NCI-H2227 treated with DMSO at 0.1 percent for 48 hours (cell line): Measurements from ENCODE around the gene CNPY1.
"Not testable (repeated sequence)": the region's sequence is repeated elsewhere in the genome, so short reads cannot be mapped to it uniquely, and the experiment has no call there.

Experiments
- DNase-seq: peaks from one replicate; lab custom pipeline; 2025; lab: John Stamatoyannopoulos, UW

Gene CNPY1

DNA sequence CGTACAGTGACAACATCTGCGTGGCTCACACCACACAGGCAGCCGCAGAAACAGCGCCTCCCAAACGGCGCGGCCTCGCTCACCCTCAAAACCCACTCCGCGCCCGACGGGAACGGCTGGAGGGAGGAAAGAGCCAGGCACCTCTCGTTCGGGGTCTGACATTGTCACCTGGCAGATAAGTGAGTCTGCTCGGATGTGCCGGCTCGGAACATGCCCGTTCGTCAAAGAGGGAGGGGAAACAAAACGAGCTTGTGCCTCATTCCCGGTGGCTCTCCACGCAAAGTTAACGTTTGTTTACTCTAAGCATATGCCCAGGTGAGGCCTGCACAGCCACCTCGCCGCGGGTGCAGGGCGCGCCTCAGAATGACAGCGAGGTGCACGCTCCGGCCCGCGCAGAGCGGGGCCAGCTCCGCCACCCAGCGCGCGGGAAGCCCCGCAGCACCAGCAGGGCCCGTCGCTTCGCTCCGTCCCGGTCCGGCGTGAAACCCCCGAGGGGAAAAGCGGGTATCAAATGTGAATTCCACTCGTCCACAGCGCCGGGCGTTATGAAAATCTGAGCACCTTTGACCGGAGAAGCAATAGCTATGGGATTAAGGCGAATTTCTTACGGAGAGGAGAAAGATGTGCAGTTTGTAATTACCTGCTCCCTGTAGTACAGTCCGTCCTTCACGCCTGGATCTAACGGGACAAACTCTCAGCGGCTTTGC is 13.1 kb downstream of the CNPY1 start:
- DNase-seq = no peak

DNA sequence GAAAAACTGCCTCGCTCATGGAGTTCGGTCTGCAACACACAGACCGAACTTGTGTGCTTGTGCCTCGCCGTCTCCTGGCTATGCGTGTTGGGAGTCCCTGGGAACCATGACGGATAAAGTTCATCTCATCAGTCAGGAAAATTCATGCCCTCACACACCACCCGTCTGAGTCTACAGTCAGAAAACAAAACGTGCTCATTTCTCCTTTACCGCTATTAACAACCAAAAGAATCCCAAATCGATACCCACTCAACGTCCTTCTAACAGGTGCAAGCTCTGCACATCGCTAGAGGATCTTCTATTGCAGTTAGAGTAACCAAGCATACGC is 13.6 kb downstream of the CNPY1 start:
- no peak for DNase-seq

DNA sequence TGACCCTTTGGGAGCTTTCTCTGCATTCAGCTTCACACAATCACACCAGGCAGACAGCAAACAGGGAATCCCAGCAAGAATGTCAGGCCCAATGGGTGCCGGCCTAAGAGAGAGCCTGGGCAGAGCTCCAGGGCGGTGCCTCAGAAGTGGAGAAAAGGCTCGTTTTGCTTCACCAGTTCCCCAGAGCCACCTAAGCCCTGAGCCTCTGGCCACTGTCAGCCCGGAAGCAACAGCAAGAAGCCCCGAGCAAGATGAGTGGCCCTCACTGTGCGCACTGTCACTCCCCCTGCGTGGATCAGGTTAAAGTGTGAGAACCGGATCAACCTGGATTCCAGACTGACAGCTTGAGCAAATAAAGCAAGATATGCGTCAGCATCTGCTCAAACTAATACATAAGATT is 14.7 kb downstream of the CNPY1 start:
- no peak for DNase-seq

DNA sequence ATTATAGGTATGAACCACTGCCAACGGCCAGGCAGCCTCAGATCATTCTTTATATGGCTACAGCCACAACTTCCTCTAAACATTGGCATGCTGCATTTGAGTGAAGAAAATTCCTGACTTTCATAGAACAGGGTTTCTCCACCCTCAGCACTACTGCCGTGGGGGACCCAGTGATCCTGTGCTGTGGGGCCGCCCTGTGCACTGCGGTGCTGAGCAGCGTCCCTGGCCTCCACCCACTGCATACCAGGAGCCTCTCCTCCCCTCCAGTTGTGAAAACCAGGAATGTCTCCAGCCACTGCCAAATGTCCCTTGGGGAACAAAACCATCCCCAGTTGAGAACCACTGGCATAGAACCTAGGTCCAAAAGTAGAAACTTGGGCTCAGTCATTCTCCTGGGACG is 15.8 kb downstream of the CNPY1 start:
- DNase-seq = no peak

DNA sequence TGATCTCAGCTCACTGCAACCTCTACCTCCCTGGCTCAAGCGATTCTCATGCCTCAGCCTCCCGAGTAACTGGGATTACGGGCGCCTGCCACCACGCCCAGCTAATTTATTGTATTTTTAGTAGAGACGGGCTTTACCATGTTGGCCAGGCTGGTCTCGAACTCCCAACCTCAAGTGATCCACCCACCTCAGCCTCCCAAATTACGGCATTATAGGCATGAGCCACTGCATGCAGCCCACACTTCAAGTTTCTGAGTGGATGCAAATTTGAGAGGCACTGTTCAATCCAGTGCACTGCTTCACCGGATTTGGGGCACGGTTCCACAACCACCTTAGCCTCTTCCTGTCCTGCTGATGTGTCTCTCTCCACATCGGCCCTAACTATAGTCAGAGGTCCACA is 16.5 kb downstream of the CNPY1 start:
- no peak for DNase-seq

DNA sequence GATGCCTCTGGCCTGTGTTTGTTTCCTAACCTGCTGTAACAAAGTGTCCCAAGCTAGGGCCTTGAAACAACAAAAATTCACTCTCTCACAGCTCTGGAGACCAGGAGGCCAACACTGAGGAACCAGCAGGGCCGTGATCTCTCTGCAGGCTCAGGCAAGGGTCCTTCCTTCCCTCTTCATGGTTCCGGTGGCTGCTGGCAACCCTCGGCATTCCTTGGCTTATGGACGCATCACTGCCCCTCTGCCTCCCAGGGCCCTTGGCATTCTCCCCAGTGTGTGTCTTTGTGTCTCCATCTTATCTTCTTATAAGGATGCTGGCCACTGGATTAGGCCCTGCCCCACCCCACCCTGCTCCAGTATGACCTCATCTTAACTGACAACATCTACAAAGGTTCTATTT is 17.0 kb downstream of the CNPY1 start:
- DNase-seq = no peak

DNA sequence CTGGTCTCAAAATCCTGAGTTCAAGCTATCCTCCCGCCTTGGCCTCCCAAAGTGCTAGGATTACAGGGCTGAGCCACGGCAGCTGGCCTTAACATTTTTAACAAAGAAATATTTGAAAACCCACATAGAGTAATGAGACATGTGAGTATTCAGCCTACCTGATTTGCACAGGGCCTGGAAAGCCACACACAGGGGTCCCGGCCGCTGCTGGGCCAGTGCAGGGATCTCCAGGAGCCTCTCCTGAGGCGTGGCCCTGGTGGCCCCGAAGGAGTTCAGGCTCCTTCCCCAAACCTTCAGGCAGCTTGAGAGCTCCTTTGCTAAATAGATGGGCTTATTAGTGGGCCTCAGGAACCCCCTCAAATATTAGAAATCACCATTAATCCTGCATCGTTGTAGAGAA is 18.7 kb downstream of the CNPY1 start:
- no peak for DNase-seq

DNA sequence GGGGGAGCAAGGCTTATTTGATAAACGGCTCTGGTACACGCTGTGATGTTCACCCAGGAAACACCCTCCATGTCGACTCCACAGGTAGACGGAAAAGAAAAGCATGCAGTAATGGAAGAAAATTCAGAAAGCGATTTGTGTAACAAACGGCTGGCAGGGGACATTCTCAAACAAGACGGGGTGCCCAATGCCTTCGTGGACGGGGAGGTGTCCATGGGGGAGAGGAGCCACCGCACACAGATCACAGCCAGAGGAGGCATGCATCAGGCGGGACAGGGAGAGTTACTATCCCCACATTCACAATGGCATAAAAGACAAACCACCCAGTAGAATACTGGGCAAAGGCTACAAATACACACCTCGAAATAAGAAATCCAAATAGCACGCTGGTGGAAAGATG is 20.1 kb downstream of the CNPY1 start:
- DNase-seq = no peak

DNA sequence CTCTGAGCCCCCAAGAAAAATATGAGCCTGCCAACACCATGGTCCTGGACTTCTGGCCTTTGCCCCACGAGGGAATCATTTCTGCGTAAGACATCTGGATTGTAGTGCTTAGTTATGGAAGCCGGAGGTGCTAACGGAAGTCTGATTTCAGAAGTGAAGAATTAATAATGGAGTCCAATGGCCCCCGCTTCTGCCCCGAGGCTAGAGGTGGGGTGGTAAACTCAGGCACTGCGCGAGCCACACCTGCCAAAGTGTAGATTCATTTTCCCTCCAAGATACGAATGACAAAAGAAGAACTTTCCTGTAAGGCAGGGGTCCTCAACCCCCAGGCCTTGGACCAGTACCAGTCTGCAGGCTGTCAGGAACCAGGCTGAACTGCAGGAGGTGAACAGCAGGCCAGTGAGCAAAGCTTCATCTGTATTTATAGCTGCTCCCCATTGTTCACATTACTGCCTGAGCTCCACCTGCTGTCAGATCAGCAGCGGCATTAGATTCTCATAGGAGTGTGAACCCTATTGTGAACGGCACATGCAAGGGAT is 22.3 kb downstream of the CNPY1 start:
- DNase-seq = no peak

DNA sequence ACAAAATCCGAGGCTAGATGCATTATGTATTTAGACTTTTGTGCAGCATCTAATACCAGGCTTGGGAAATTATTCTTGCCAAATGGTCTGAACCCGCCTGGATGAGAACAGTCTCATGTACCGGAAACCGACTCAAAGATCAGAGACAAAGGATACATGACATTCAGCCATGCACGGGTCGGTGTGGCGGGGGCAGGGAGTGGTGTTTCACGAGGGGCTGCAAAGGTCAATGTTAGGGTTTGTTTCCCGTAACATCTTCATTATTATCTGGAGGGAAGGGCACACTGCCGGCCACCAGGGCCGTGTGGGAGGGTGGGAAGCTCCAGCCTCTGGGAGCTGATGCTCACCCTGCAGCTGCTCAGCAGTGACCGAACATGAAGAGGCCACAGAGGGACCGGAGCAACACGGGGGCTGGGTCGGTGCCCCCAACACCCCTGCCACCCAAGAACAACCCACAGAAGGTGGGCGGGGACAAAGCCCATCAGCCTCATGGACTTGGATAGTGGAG is 23.1 kb downstream of the CNPY1 start:
- no peak for DNase-seq

DNA sequence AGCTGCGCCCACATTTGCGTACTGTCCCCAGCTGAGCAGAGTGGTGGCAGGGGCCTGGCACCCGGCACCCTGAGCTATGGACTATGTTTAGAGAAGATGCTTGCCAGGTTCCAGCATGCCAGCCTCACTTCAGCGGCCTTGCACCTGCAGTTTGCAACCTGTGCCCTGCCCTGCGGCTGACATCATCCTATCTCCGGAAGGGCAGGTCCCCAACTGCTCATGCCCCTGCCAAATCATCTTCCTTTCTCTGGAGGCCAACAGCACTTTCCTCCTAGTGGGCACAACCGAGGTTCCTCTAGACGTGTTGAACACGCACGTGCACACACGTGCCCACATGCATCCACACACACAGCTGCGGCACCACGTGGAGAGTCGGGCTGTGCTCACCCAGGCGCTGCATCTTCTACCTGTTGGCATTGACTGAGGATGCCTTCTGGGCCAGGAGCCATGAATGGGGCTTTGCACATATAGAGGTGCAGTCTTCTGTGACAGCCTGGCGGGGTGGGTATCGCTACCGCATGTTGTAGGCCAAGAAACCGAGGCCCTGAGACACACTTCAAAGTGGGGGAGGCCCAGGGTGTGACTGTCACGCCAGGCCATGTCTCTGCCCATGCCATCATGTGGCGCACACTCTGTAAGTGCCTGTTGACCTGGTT is 24.5 kb downstream of the CNPY1 start:
- no peak for DNase-seq

DNA sequence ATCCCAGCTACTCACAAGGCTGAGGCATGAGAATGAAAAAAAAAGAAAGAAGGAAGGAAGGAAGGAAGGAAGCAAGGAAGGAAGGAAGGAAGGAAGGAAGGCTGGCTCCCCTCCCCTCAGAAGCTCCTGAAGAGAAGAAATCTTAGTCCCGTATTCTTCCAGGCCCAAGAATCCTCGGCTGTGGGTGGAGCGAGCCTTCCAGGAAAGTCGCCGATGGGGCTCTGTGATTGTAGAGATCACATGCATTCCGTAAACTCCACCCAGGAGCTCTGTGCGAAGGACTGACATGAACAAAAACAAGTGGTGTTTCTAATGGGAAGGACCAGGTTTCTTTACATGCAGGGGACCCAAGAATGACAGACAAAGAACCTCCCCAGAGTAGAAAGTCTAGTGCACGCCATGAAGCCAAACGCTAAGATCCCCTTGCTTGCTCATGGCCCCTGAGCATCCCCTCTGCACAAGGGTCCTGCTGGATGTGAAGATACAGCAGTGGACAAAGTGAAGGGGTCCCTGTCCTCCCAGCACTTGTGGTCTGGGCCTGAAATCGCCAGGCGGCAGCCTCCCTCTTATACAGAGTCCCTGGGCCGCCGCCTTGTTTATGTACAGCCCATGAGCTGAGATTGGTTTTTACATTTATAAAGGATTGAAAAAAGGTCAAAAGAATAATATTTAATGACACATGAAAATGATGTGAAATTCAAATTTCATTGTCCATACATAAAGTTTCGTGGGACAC is 25.2 kb downstream of the CNPY1 start:
- no peak for DNase-seq

DNA sequence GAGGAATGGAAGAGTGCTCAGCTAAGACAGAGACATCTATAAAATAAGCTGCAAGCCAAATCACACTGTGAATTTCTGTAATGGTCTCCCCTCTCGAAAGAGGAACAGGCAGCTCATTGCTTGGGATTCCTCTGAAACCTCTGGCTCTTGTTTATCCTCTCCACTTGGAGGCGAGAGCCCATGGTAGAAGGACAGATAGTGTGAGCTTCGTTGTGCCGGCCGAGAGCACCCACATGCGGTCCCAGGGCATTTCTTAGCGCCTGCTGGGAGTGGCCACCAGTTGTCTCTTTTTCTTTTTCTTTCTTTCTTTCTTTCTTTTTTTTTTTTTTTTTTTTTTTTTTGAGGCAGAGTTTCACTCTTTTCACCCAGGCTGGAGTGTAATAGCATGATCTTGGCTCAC is 26.2 kb downstream of the CNPY1 start:
- no peak for DNase-seq

DNA sequence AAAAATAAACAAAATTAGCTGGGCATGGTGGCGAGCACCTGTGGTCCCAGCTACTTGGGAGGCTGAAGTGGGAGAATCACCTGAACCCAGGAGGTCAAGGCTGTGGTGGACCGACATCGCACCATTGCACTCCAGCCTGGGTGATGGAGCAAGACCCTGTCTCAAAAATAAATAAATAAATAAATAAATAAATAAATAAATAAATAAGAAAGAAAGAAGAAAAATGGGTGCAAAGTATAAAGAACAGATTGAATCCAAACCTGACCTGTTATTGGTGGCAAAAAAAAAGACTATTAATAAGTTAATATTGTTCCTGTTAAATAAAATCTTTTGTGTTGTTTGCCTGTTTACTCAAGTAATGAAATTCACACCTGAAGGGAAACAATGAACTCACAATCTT is 27.0 kb downstream of the CNPY1 start:
- not testable (repeated sequence) for DNase-seq

DNA sequence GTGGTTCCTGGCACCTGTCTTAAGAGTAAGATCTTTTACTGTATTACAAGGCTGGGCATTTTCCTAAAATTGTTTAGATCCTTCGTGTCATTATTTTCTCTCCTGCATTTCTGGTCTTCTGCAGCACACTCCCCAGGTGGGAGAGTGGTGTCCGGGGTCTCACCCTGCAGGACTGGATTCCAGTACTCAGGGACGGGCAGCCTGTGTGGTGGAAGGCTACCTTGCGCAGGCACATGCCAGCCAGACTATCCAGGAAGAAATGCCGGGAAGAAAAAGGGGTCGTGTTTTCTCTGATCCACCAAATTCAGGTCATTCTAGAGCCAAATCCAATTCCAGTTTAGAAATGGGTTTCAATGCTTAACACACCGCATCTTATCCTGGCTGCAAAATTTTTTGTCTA is 27.7 kb downstream of the CNPY1 start:
- DNase-seq = no peak

DNA sequence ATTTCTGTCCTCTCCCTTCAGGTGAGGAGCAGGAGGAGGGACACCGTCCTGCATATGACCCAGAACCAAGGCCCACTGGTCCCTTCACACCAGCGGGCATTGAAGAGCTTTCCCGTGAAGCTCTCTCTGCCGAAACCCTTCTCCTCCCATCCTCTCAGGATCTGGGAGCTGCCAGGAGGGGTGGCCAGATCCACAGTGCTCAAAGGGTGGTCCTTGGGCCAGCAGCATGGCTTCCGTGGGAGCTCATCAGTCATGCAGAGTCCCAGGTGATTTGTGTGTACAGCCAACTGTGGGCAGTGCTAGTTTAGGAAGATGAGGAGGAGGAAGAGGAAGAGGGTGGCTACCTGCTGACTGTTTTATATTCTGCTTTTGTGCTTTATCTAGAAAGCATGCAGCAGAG is 28.4 kb downstream of the CNPY1 start:
- DNase-seq = no peak

DNA sequence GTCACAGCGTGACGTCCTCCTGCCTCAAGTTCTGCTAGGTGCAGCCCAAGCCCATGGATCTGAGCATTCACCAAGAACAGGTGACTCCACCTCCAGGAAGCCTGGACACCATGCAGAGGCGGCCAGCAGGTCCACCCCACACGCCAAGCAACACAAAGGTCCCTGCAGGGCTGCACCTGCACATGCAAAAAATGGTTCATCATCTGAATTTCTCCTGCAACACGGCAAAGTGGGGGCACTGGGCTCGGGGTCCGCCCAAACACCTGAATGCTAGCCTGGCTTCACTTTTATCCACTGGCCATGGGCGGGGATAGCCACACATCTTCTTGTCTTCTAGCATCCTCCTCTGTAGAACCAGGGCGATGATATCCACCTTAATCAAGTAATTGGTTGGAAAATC is 28.9 kb downstream of the CNPY1 start:
- no peak for DNase-seq

DNA sequence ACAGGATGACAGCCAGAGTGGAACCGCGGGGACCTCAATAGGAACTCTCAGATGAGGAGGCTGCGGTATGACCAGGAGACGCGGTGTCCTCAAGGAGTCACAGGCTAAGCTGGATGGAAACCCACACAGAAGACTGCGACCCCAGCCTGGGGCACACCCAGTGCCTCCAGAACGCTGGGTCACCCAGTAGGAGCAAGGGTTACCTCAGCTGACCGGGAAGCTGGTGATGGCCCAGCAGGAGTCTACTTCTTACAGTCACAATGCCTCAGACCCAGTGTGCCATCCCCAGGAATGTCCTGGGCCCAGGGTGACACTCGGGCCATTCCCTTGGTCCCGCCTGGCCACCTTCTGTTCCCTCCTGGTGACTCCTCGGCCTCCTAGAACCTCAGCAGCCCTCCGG is 29.9 kb downstream of the CNPY1 start:
- DNase-seq = no peak

DNA sequence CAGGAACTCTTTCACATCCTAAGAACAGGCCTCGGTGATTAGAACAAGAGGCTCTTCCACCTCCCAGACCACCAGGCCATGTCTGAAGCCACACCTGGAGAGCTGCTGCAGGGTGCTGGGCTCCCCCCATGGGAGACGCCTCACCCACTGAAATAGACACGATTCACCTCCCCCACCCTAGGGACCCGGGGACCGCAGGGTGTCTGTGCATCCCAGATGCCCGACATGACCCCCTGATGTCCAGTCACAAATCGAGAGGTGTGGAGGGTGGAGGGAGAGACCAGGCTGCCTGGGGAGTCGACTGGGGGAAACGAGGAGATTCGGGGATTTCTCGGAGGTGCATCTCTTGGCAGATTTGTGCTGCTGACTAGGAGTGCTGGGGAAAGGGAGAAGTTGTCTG is 31.0 kb downstream of the CNPY1 start:
- DNase-seq = no peak

DNA sequence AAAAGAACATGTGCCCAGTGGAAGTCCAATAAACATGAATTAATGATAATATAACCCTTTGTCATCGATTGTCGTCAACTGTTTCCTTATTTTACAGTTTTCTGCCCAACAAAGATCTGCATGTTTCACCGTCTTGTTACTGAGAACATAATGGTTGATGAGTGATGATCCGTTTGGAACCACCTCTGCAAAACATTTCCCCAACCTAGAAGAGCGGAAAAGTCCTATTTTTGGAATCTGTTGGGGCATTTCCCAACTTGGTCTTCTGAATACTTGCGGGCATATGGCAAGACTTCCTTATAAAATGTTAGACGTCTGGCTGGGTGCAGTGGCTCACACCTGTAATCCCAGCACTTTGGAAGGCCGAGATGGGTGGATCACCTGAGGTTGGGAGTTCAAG is 32.1 kb downstream of the CNPY1 start:
- DNase-seq = no peak

DNA sequence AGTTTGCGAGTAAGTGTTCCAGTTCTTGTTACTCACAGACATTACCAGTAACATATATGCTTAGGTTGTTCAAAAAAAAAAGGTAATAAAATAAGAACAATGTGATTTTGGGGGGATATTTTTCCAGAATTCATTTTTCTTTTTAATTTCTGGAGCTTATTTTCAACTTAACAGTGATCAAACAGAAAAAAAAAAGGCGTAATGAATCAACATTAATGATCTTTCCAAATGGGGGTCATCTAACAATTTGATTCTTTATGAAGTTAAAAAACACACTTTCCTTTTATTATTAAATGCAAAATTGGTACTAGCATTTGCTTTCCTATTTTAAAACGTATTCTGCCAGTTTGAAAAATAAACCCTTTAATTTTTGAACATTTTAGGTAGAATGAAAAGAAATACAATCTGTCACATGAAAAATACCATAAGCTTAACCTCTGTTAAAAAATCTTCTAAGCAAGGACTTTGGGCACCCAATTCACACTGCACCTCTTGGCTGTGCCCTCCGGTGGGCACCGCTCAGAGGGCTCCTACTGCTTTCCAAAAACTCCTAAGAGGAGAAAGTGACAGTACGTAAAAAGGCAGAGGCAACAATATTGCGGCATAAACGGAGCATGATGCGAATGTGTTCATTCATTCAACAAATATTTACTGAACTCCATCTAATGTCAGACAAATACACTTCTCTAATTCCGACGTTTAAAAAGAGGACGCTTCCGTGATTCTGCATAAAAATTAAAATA is 32.6 kb downstream of the CNPY1 start:
- no peak for DNase-seq

DNA sequence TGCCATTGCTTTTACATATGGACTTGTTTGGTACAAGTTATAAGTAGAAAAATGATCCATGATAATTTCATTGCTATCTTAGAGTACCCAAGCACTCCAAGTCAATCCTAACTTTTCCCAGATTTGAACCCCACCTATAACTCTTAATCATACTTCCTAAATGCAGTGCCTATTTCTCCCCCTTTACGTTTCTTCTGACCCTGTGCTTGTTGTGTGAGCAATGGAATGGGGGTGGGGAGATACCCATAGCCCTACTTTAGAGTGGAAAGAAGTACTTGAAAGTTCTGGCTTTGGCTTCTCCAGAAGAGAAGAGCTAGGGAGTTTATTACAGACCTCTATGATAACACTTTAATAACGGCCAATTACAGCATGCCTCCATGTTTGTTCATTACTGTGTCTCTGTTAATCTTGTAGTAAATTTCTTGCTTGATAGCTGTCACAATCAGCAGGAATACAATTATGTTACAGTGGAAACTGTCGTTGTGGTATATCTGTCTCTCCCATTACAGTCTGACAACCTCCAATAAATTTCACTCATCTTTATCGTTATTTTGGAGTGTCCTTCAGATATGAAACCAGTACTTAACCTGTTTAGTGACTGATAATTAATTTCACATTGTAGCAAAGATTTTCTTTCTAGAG is 34.0 kb downstream of the CNPY1 start:
- no peak for DNase-seq
